Thyroid gland (tissue), 4 donors: ENCODE data around the gene SLC25A21. TPM values are rescaled to one million over a fixed set of nuclear protein-coding genes. Genes with fewer than 3 reads are reported as not detected.
"Not testable (repeated sequence)": the region's sequence is repeated elsewhere in the genome, so short reads cannot be mapped to it uniquely, and the experiment has no call there.

ENCODE experiments used
- DNase-seq, 2 donors: peaks; one replicate each; pipeline ENCODE4 v3.0.0-alpha.2; 2019
- H3K27ac ChIP-seq, 3 donors: fragments of 200-600 bp; sonication (generic); 1 replicate in 2 of 3; 2 replicates in 1 of 3; pipeline ENCODE4 v1.5.1; 2016 to 2019; ENCODE audit warnings: mild to moderate bottlenecking in 1 of 3, moderate library complexity in 1 of 3
- H3K27me3 ChIP-seq: fragments of 200-600 bp; sonication (generic); one replicate; pipeline ENCODE4 v1.5.1; 2019
- H3K36me3 ChIP-seq, 2 donors: fragments of 200-600 bp; sonication (generic); one replicate each; pipeline ENCODE4 v1.5.1; 2016 to 2019
- H3K4me1 ChIP-seq, 2 donors: fragments of 200-600 bp; sonication (generic); one replicate each; pipeline ENCODE4 v1.5.1; 2017 to 2019
- H3K4me3 ChIP-seq, 3 donors: fragments of 200-600 bp; sonication (generic); replicated peaks in 1 of 3; 1 replicate in 2 of 3; 2 replicates in 1 of 3; pipeline ENCODE4 v1.5.1; 2016; ENCODE audit warnings: mild to moderate bottlenecking in 1 of 3
- H3K9me3 ChIP-seq: fragments of 200-600 bp; sonication (generic); one replicate; pipeline ENCODE4 v1.5.1; 2017
- CTCF ChIP-seq, 6 experiments: fragments of 200-600 bp in 3 of 6; fragments of 450-650 bp in 3 of 6; sonication (generic) in 3 of 6; IDR thresholded peaks; one replicate each; pipeline ENCODE4 v1.5.1; 2016 to 2019; ENCODE audit warnings: antibody characterized with exemption in 6 of 6, mild to moderate bottlenecking in 2 of 6, inconsistent platforms in 1 of 6, moderate library complexity in 1 of 6
- POLR2A ChIP-seq, 2 donors: fragments of 450-650 bp; IDR thresholded peaks; one replicate each; pipeline ENCODE4 v1.6.1; 2017; ENCODE audit warnings: antibody characterized with exemption in 2 of 2, mild to moderate bottlenecking in 2 of 2, moderate library complexity in 1 of 2
- WGBS, 2 donors: methylation state at CpG; one replicate each; pipeline ENCODE4 v1.1.5; 2017; 5-methylcytosine and 5-hydroxymethylcytosine counted together
- intact Hi-C: fragments of 100-400 bp; cut with DNase I; formaldehyde crosslinking; loops from one replicate; pipeline ENCODE4 v1.15.1; 2023
- total RNA-seq, 4 donors: library from RNA; depleted of rRNA; stranded (reverse); fragments of >200 nt; gene quantifications; one replicate each; pipeline ENCODE4 v1.2.3, GENCODE V29; 2016

SLC25A21 gene
- total RNA-seq, 4 donors from 2014 or later: 0.29 to 1.4 (median 0.60) TPM

- Histone ChIP-seq H3K36me3 (no peaks in the 10 kb centered on the region), H3K4me1 (no peaks in the 10 kb centered on the region), H3K27me3 (no peaks in the 10 kb centered on the region), H3K9me3 (no peaks in the 10 kb centered on the region), H3K4me3 (no peak overlapping the region), H3K27ac (no peak overlapping the region)
- 76 to 86% methylated on average over 3 of the region's 3 CpGs for whole genome bisulfite sequencing, 2 donors
- TF ChIP-seq CTCF (IDR thresholded peaks at IDR 0.05) (no peak), POLR2A (IDR thresholded peaks at IDR 0.05) (no peak)
- DNase-seq: no peak
- intact Hi-C loops: no loop called here
These were observed 309.1 kb downstream of the SLC25A21 start for GRCh38 chr14:36863271-36863670.

- H3K36me3 ChIP-seq, intact Hi-C loops, H3K27me3 ChIP-seq, H3K4me1 ChIP-seq, H3K9me3 ChIP-seq, DNase-seq, H3K4me3 ChIP-seq, H3K27ac ChIP-seq: not testable (repeated sequence)
These were observed 310.2 kb downstream of the SLC25A21 start for GRCh38 chr14:36862237-36862636.

- Histone ChIP-seq H3K27ac (no peak overlapping the region), H3K4me1 (no peaks in the 10 kb centered on the region), H3K4me3 (no peak overlapping the region), H3K9me3 (no peaks in the 10 kb centered on the region), H3K36me3 (no peaks in the 10 kb centered on the region), H3K27me3 (no peaks in the 10 kb centered on the region)
- no peak for DNase-seq
- intact Hi-C loops: no loop called here
- TF ChIP-seq POLR2A (IDR thresholded peaks at IDR 0.05) (no peak), CTCF (IDR thresholded peaks at IDR 0.05) (no peak)
These were observed 311.6 kb downstream of the SLC25A21 start for GRCh38 chr14:36860831-36861230.

- 81 to 93% methylated on average over 3 of the region's 3 CpGs for WGBS, 2 donors
- no peaks in the 10 kb centered on the region for H3K4me1 ChIP-seq
- H3K36me3 ChIP-seq: no peaks in the 10 kb centered on the region
- no peaks in the 10 kb centered on the region for H3K9me3 ChIP-seq
- intact Hi-C loops: no loop called here
- no peak overlapping the region for H3K4me3 ChIP-seq
- H3K27me3 ChIP-seq: no peaks in the 10 kb centered on the region
- H3K27ac ChIP-seq: no peak overlapping the region
- TF ChIP-seq POLR2A (IDR thresholded peaks at IDR 0.05): no peak
- no peak for DNase-seq
These were observed 313.3 kb downstream of the SLC25A21 start for GRCh38 chr14:36859119-36859518.

GRCh38 chr14:36857842-36858445, 314.5 kb downstream of the SLC25A21 start:
- no peak for DNase-seq
- intact Hi-C loops: no loop called here
- no peak for TF ChIP-seq CTCF (IDR thresholded peaks at IDR 0.05)
- Histone ChIP-seq H3K27ac (no peak overlapping the region), H3K4me1 (no peaks in the 10 kb centered on the region), H3K9me3 (no peaks in the 10 kb centered on the region), H3K36me3 (no peaks in the 10 kb centered on the region), H3K4me3 (no peak overlapping the region), H3K27me3 (no peaks in the 10 kb centered on the region)
- 71 to 79% methylated on average over 5 of the region's 5 CpGs for WGBS, 2 donors

- TF ChIP-seq POLR2A (IDR thresholded peaks at IDR 0.05): no peak
- TF ChIP-seq CTCF (IDR thresholded peaks at IDR 0.05): no peak
- Histone ChIP-seq H3K4me3 (no peak overlapping the region), H3K27ac (no peak overlapping the region), H3K4me1 (no peaks in the 10 kb centered on the region), H3K27me3 (no peaks in the 10 kb centered on the region), H3K36me3 (no peaks in the 10 kb centered on the region), H3K9me3 (no peaks in the 10 kb centered on the region)
- 83 to 87% methylated on average over 7 of the region's 7 CpGs for WGBS, 2 donors
- DNase-seq: no peak
- intact Hi-C loops: no loop called here
These were observed 315.3 kb downstream of the SLC25A21 start for GRCh38 chr14:36857136-36857535.
